Measurements from ENCODE around the gene FXN.

The FXN gene

GRCh38 chr9:68998812-68999211 lies 36.7 kb upstream of the FXN start:
- TF ChIP-seq, protein P1, sequence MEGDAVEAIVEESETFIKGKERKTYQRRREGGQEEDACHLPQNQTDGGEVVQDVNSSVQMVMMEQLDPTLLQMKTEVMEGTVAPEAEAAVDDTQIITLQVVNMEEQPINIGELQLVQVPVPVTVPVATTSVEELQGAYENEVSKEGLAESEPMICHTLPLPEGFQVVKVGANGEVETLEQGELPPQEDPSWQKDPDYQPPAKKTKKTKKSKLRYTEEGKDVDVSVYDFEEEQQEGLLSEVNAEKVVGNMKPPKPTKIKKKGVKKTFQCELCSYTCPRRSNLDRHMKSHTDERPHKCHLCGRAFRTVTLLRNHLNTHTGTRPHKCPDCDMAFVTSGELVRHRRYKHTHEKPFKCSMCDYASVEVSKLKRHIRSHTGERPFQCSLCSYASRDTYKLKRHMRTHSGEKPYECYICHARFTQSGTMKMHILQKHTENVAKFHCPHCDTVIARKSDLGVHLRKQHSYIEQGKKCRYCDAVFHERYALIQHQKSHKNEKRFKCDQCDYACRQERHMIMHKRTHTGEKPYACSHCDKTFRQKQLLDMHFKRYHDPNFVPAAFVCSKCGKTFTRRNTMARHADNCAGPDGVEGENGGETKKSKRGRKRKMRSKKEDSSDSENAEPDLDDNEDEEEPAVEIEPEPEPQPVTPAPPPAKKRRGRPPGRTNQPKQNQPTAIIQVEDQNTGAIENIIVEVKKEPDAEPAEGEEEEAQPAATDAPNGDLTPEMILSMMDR (conservative IDR thresholded peaks at IDR 0.05) = no peak
- no peak overlapping the region for H3K27ac ChIP-seq

GRCh38 chr9:68999393-69000105 lies 36.0 kb upstream of the FXN start:
- H3K27ac ChIP-seq = no peak overlapping the region
- TF ChIP-seq, protein P1 (conservative IDR thresholded peaks at IDR 0.05) = peak; percentile 92

DNA sequence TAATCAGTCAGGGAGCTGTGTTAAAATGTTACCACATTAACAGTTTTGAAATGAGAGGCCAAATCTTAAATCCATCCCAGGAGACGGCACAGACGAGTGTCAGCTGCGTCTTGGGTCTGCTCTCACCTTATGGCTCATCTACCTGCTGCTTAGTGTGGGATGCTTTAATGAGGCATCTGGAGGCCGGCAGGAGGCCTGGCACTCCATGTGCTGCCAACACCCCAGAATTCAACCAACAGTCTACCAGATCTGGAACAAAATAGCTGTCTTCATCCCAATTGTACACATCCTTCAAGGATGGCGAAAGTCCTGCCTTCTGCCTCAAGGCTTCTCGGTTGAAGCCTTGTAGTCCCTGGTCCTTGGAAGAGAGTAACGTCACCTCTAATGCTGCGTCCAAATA lies 33.6 kb upstream of the FXN start:
- no peak overlapping the region for H3K27ac ChIP-seq
- TF ChIP-seq, protein P1 (conservative IDR thresholded peaks at IDR 0.05) = no peak

DNA sequence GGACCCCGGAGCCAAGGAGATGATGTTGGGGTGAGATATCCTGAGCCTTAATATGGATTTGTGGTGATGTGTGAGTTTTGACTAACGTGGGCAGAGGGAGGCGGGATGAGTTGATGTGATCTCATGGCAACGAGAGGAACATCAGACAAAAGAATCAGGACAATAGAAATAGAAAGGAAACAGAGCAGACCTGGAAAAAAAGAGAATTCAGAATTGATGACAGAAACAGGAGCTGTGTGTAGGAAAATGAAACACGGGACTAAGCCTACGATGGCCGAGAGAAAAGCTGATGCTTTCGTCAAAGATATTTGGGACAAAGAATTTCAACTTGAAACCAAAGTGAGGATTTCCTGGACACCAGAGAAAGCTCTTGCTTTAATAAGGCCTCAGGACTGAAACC lies 32.5 kb upstream of the FXN start:
- no peak overlapping the region for H3K27ac ChIP-seq
- TF ChIP-seq, protein P1 (conservative IDR thresholded peaks at IDR 0.05) = no peak

DNA sequence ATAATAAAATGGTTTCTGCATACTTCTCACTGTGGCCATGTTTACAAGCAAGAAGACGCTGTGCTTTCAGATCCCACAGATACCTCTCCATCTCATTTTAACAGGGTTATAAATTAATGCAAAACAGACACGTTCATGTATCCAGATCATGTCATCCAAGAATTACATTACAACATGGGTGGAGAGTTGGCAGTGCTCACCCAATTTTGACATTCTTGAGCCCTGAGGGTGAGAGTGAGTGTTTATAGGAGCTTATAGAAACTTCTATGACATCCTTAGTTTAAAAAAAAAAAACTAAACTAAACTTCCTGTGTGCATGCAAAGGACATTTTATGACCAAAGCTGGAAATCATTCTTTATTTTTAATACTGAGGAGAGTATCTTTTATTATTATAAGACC lies 30.7 kb upstream of the FXN start:
- TF ChIP-seq, protein P1 (conservative IDR thresholded peaks at IDR 0.05) = no peak
- H3K27ac ChIP-seq = no peak overlapping the region; the same call in 1 of the 2 replicates

GRCh38 chr9:69009708-69010107 lies 25.8 kb upstream of the FXN start:
- no peak overlapping the region for H3K27ac ChIP-seq
- TF ChIP-seq, protein P1 (conservative IDR thresholded peaks at IDR 0.05) = no peak

DNA sequence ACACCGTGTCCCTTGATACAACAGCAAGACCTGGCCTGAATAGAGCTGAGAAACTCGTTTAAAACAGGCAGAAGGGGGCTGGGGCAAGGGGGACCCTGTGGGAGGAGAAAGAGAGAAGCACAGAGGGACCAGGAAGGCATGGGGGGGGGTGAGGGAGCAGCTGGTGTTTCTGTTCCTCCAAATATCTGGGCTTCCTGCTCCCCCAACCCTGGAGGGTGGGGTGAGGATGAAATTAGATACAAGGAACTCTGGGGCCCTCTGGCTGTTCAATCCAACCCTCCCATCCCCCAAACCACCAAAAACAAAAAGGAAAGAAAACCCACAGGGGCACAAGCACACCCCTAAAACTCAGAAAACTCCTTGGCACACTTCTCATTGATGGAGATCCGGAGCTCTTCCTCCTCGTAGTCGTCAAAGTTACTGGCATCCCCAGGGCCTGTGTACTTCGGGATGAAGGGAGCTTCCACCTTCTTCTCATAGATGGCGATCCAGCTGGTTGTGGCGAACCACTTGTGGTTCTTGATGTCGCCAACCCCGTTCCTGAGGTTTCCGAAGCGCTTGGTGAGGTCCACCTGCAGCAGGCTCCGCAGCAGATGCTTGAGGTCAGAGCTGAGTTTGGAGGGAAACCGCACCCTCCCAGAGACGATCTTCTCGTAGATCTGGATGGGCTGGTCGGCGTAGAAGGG lies 22.7 kb upstream of the FXN start:
- H3K27ac ChIP-seq = no peak overlapping the region
- TF ChIP-seq, protein P1 (conservative IDR thresholded peaks at IDR 0.05) = no peak
